Ovary (tissue), 3 donors: ENCODE results near the gene RGS3.

Experiments used
- CTCF ChIP-seq, 3 donors: fragments of 450-650 bp in 2 of 3; fragments of 200-600 bp in 1 of 3; IDR thresholded peaks; one replicate each; pipeline versions ENCODE4 v1.5.1 to v1.8.0; 2016 to 2022; ENCODE audit warnings: antibody characterized with exemption in 3 of 3, mild to moderate bottlenecking in 1 of 3
- EP300 ChIP-seq: sonication (generic); formaldehyde crosslinking; IDR thresholded peaks from one replicate; pipeline ENCODE4 v1.6.1; 2017; ENCODE audit warnings: antibody characterized with exemption
- POLR2A ChIP-seq: fragments of 450-650 bp; IDR thresholded peaks from one replicate; pipeline ENCODE4 v1.6.1; 2017; ENCODE audit warnings: antibody characterized with exemption, mild to moderate bottlenecking, moderate library complexity
- donor health status: DM: no; HTN: no; CAD: no.

GRCh38 chr9:113495526-113495925 lies 32.0 kb downstream of the RGS3 start:
- TF ChIP-seq POLR2A: no peak
- no peak for TF ChIP-seq CTCF (IDR thresholded peaks at IDR 0.05)
- TF ChIP-seq EP300: no peak
